Measurements from ENCODE around the gene AIFM3. TPM values are rescaled to one million over a fixed set of nuclear protein-coding genes. Genes with fewer than 3 reads are reported as not detected.

AIFM3 gene
- total and polyA plus RNA-seq, 2 of the 4 experiments (the other 2 are of a cell fraction) = 0.09 to 0.18 TPM

- Histone ChIP-seq H3K56ac (ENCODE audit: extremely low read depth, insufficient read depth, low read length) (no peak overlapping the region), H3K4me2 (ENCODE audit: low read depth, low read length) (no peak overlapping the region), H4K20me1 (ENCODE audit: insufficient read depth, low read length) (peaks cover 99% of the 10 kb centered on the region), H3K23ac (ENCODE audit: low read depth, low read length) (no peak overlapping the region), H3K27ac (ENCODE audit: insufficient read depth, low read length) (no peak overlapping the region), H2BK5ac (ENCODE audit: low read depth, low read length, poor library complexity, severe bottlenecking) (no peak overlapping the region), H2AK9ac (replicated peaks; ENCODE audit: low read depth, low read length, poor library complexity) (no peak overlapping the region), H2BK15ac (ENCODE audit: low read depth, low read length) (no peak overlapping the region), H3K14ac (replicated peaks; ENCODE audit: low read depth, low read length) (no peak overlapping the region), H4K5ac (ENCODE audit: low read depth, low read length) (no peak overlapping the region), H2AFZ (replicated peaks; ENCODE audit: low read length, poor library complexity) (no peak overlapping the region), H3K4ac (ENCODE audit: low read depth, low read length) (no peak overlapping the region), H3K27me3 (ENCODE audit: control insufficient read depth, insufficient read depth, low read length) (no peaks in the 10 kb centered on the region), H3K9me1 (ENCODE audit: insufficient read depth, low read length) (peaks cover 13% of the 10 kb centered on the region), H2AK5ac (ENCODE audit: low read depth, low read length) (no peak overlapping the region), H2BK120ac (ENCODE audit: low read depth, low read length) (no peak overlapping the region), H3K9ac (ENCODE audit: low read depth, low read length) (no peak overlapping the region), H3K36me3 (ENCODE audit: control insufficient read depth, insufficient read depth, low read length) (peaks cover 4% of the 10 kb centered on the region), H2BK20ac (ENCODE audit: low read depth, low read length) (no peak overlapping the region), H3K18ac (ENCODE audit: low read depth, low read length) (no peak overlapping the region), H3K9me3 (ENCODE audit: control insufficient read depth, insufficient read depth, low read length) (no peaks in the 10 kb centered on the region), H3K4me1 (ENCODE audit: control insufficient read depth, insufficient read depth, low read length) (peaks cover 3% of the 10 kb centered on the region), H4K8ac (ENCODE audit: low read depth in 2 of 2, low read length in 2 of 2) (no peak overlapping the region), H4K91ac (ENCODE audit: insufficient read depth, low read depth, low read length) (no peak overlapping the region), H3K79me1 (ENCODE audit: low read depth in 1 of 2, low read length in 2 of 2) (peaks cover 5 to 63% of the 10 kb centered on the region in 2 experiments), H3K4me3 (ENCODE audit: insufficient read depth, low read depth, low read length) (no peak overlapping the region)
- DNase-seq = no peak
- TF ChIP-seq USF2 (IDR thresholded peaks at IDR 0.05; ENCODE audit: low read depth, low read length) (no peak), MXI1 (IDR thresholded peaks at IDR 0.05; ENCODE audit: borderline replicate concordance, low read depth, low read length) (no peak), CHD1 (IDR thresholded peaks at IDR 0.05; ENCODE audit: low read depth, low read length) (no peak), RFX5 (IDR thresholded peaks at IDR 0.05; ENCODE audit: low read depth, low read length) (no peak), BHLHE40 (IDR thresholded peaks at IDR 0.05; ENCODE audit: low read depth, low read length) (no peak), RAD21 (IDR thresholded peaks at IDR 0.05; ENCODE audit: low read length) (no peak), RCOR1 (IDR thresholded peaks at IDR 0.05; ENCODE audit: insufficient replicate concordance, low read length) (no peak), SMC3 (IDR thresholded peaks at IDR 0.05; ENCODE audit: low read depth, low read length) (no peak), ELK1 (IDR thresholded peaks at IDR 0.05; ENCODE audit: borderline replicate concordance, low read depth, low read length) (no peak), MAFK (IDR thresholded peaks at IDR 0.05; ENCODE audit: low read depth, low read length) (no peak)
- TF ChIP-seq, protein P1, sequence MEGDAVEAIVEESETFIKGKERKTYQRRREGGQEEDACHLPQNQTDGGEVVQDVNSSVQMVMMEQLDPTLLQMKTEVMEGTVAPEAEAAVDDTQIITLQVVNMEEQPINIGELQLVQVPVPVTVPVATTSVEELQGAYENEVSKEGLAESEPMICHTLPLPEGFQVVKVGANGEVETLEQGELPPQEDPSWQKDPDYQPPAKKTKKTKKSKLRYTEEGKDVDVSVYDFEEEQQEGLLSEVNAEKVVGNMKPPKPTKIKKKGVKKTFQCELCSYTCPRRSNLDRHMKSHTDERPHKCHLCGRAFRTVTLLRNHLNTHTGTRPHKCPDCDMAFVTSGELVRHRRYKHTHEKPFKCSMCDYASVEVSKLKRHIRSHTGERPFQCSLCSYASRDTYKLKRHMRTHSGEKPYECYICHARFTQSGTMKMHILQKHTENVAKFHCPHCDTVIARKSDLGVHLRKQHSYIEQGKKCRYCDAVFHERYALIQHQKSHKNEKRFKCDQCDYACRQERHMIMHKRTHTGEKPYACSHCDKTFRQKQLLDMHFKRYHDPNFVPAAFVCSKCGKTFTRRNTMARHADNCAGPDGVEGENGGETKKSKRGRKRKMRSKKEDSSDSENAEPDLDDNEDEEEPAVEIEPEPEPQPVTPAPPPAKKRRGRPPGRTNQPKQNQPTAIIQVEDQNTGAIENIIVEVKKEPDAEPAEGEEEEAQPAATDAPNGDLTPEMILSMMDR (conservative IDR thresholded peaks at IDR 0.05; ENCODE audit: low read depth, low read length) = no peak
- WGBS, 2 experiments (ENCODE audit: extremely low coverage in 2 of 2, insufficient read length in 1 of 2) = no CpG with 5 or more reads among the region's 4 CpGs
- POLR2A ChIA-PET (ENCODE audit: unreplicated experiment) = no interaction called here
- intact Hi-C loops (cut with micrococcal nuclease) = no loop called here
- CTCF ChIA-PET = no interaction called here
- dilution Hi-C loops (cut with HindIII; ENCODE audit: low sequenced_read_pairs, unreplicated experiment) = no loop called here
- ATAC-seq (ENCODE audit: low read depth) = no peak
- in situ Hi-C loops (cut with MboI; ENCODE audit: low sequenced_read_pairs) = no loop called here
- BruUV-seq (replicated peaks) = no TSS peak
These were observed 38.5 kb upstream of the AIFM3 start for GRCh38 chr22:20928573-20928967.

Measured in IMR-90 (cell line).